SU-DHL-6 (cell line): ENCODE data around the gene TTLL8.

ENCODE experiments used
- H2AFZ ChIP-seq: fragments of 200-600 bp; sonication (generic); 2 replicates; pipeline ENCODE4 v1.6.1; 2014; ENCODE audit warnings: low read depth, mild to moderate bottlenecking, moderate library complexity, mixed read lengths, antibody characterized with exemption, low read length; ENCODE audit not compliant: severe bottlenecking
- H3F3A ChIP-seq: fragments of 200-600 bp; shearing (Covaris generic); 2 replicates; pipeline ENCODE4 v1.6.0; 2016; ENCODE audit warnings: antibody characterized with exemption, mild to moderate bottlenecking; ENCODE audit not compliant: insufficient read depth
- H3K27ac ChIP-seq: fragments of 200-600 bp; sonication (generic); 2 replicates; pipeline ENCODE4 v1.5.1; 2016; ENCODE audit warnings: low read depth, mild to moderate bottlenecking, low read length, moderate library complexity, mixed read lengths
- H3K27me3 ChIP-seq: fragments of 200-600 bp; sonication (generic), shearing (Covaris generic); 2 replicates; pipeline ENCODE4 v1.6.0; 2014; ENCODE audit warnings: mild to moderate bottlenecking, low read length
- H3K36me3 ChIP-seq: fragments of 200-600 bp; sonication (generic); 2 replicates; pipeline ENCODE4 v1.6.1; 2014; ENCODE audit warnings: mild to moderate bottlenecking, low read length, mixed read lengths
- H3K4me2 ChIP-seq: fragments of 300-600, 200-600 bp; shearing (Covaris generic), sonication (generic); 2 replicates; pipeline ENCODE4 v1.6.0; 2014; ENCODE audit warnings: low read length, low read depth, mild to moderate bottlenecking; ENCODE audit not compliant: poor library complexity, severe bottlenecking
- H3K4me3 ChIP-seq: fragments of 200-600 bp; sonication (generic); 2 replicates; pipeline ENCODE4 v1.5.1; 2014; ENCODE audit warnings: antibody characterized with exemption, low read length, mild to moderate bottlenecking, mixed read lengths; ENCODE audit not compliant: insufficient read depth, poor library complexity, severe bottlenecking
- H3K79me2 ChIP-seq: fragments of 200-600 bp; sonication (generic); 2 replicates; pipeline ENCODE4 v1.6.1; 2014; ENCODE audit warnings: mild to moderate bottlenecking, low read length, moderate library complexity; ENCODE audit not compliant: insufficient read depth
- H3K9ac ChIP-seq: fragments of 200-600 bp; sonication (generic); 2 replicates; pipeline ENCODE4 v1.7.0; 2014; ENCODE audit warnings: mild to moderate bottlenecking, low read length
- H3K9me2 ChIP-seq: fragments of 200-600 bp; sonication (generic); replicated peaks from 2 replicates; pipeline ENCODE4 v1.6.1; 2014; ENCODE audit warnings: low read length; ENCODE audit not compliant: insufficient read depth
- H3K9me3 ChIP-seq: fragments of 200-600 bp; sonication (generic); 2 replicates; pipeline ENCODE4 v1.6.1; 2014; ENCODE audit warnings: low read length, mixed read lengths; ENCODE audit not compliant: insufficient read depth
- H4K20me1 ChIP-seq: fragments of 200-600 bp; sonication (generic); 2 replicates; pipeline ENCODE4 v1.6.1; 2014; ENCODE audit warnings: low read depth, mild to moderate bottlenecking, antibody characterized with exemption, low read length, moderate library complexity, mixed read lengths
- EZH2phosphoT487 ChIP-seq: fragments of 200-600 bp; sonication (generic), shearing (Covaris generic); conservative IDR thresholded peaks from 2 replicates; pipeline ENCODE4 v1.6.1; 2018; ENCODE audit warnings: mild to moderate bottlenecking, antibody characterized with exemption, low read length, moderate library complexity, mixed read lengths
- TF ChIP-seq, protein P1 (sequence below): fragments of 200-600 bp; sonication (generic); IDR thresholded peaks from one replicate; pipeline ENCODE4 v1.5.1; 2017; ENCODE audit warnings: antibody characterized with exemption, mild to moderate bottlenecking, low read length, moderate library complexity; ENCODE audit not compliant: insufficient read depth, poor library complexity, severe bottlenecking

Gene TTLL8

DNA sequence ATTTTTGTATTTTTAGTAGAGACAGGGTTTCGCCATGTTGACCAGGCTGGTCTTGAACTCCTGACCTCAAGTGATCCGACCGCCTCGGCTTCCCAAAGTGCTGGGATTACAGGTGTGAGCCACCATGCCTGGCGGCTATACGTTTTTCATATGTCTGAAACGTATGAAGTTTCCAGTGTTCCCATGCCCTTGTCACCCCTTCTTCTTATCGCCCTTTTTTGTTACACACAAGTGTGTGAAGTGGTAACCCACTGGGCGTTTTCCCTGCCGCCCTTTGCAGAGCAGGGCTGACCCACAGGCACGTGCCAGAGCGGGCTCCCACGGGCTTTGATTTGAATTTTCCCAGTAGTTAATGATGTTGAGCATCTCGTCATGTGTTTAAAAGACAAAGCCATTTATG, 80.5 kb downstream of the TTLL8 start:
- Histone ChIP-seq H3K9me2 (no peaks in the 10 kb centered on the region), H3K27ac (no peak overlapping the region), H2AFZ (no peak overlapping the region), H3K9me3 (no peaks in the 10 kb centered on the region), H3K4me2 (no peak overlapping the region), H3K36me3 (no peaks in the 10 kb centered on the region), H3K27me3 (no peaks in the 10 kb centered on the region), H3F3A (peaks cover 15% of the 10 kb centered on the region), H3K4me3 (no peak overlapping the region), H4K20me1 (no peaks in the 10 kb centered on the region), H3K79me2 (no peaks in the 10 kb centered on the region), H3K9ac (no peak overlapping the region)
- TF ChIP-seq, protein P1, sequence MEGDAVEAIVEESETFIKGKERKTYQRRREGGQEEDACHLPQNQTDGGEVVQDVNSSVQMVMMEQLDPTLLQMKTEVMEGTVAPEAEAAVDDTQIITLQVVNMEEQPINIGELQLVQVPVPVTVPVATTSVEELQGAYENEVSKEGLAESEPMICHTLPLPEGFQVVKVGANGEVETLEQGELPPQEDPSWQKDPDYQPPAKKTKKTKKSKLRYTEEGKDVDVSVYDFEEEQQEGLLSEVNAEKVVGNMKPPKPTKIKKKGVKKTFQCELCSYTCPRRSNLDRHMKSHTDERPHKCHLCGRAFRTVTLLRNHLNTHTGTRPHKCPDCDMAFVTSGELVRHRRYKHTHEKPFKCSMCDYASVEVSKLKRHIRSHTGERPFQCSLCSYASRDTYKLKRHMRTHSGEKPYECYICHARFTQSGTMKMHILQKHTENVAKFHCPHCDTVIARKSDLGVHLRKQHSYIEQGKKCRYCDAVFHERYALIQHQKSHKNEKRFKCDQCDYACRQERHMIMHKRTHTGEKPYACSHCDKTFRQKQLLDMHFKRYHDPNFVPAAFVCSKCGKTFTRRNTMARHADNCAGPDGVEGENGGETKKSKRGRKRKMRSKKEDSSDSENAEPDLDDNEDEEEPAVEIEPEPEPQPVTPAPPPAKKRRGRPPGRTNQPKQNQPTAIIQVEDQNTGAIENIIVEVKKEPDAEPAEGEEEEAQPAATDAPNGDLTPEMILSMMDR = no peak
- TF ChIP-seq EZH2phosphoT487 = no peak

DNA sequence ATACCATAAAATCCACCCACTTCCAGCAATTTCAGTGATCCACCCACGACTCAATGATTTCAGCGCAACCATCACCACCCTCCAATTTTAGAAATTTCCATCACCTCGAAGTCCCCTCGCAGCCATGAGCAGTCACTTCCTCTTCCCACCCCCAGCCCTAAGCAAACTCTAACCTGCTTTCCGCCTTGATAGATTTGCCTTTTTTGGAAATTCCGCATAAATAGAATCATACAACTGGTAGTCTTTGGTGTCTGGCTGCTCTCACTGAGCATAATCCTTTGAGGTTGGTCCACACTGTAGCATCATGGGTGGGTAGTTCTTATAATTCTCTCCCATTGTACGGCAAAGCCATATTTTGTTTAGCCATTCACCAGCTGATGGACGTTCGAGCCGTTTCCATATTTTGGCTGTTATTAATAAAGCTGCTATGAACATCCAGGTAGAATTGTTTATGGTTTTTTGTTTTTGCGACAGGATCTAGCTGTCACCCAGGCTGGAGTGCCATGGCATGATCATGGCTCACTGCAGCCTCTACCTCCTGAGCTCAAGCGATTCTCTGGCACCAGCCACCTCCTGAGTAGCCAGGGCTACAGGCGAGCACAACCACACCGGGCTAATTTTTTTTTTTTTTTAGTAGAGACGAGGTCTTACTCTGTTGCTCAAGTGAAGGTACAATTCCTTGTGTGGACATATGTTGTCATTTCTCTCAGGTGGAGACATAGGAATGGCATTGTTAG, 81.5 kb downstream of the TTLL8 start:
- Histone ChIP-seq H3F3A (peaks cover 15% of the 10 kb centered on the region), H3K4me2 (no peak overlapping the region)
- no peak for TF ChIP-seq EZH2phosphoT487
- TF ChIP-seq, protein P1 = no peak

DNA sequence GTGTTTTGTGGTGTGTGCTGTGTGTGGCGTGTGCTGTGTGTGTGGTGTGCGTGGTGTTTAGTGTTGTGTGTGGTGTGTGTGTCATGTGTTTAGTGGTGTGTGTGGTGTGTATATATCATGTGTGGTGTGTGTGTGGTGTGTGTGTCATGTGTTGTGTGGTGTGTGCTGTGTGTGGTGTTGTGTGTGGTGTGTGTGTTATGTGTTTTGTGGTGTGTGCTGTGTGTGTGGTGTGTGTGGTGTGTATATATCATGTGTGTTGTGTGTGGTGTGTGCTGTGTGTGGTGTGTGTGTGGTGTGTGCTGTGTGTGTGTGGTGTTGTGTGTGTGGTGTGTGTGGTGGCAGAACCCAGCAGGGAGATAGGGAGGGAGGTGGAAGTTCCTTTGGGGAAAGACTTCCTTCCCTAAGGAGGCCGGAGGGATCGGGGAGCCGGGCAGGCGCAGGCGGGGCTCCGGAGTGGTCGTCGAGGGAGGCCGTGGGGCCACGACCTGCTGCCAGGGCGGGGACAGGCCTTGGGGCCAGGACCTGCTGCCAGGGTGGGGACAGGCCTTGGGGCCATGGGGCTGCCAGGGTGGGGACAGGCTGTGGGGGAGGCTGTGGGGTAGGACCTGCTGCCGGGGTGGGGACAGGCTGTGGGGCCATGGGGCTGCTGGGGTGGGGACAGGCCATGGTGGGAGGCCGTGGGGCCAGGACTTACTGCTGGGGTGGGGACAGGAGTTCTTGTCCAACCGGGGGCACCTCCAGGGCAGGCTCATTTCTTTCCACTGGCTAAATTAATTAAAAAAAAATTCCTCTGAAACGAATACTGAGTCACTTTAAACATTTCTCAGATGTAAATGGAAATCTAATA, 82.3 kb downstream of the TTLL8 start:
- no peak overlapping the region for H3K4me3 ChIP-seq
- H3K4me2 ChIP-seq = no peak overlapping the region
- no peaks in the 10 kb centered on the region for H3K27me3 ChIP-seq
- peak overlapping the region; percentile 6; the same call in 1 of the 2 replicates for H3K27ac ChIP-seq
- no peak overlapping the region for H2AFZ ChIP-seq
- H3K9me3 ChIP-seq = no peaks in the 10 kb centered on the region
- H3K79me2 ChIP-seq = no peaks in the 10 kb centered on the region
- H4K20me1 ChIP-seq = no peaks in the 10 kb centered on the region
- H3K36me3 ChIP-seq = no peaks in the 10 kb centered on the region
- H3K9me2 ChIP-seq = no peaks in the 10 kb centered on the region
- H3K9ac ChIP-seq = no peak overlapping the region
- peaks cover 15% of the 10 kb centered on the region for H3F3A ChIP-seq
- TF ChIP-seq, protein P1 = no peak
- no peak for TF ChIP-seq EZH2phosphoT487

More for the DNA sequence above, 81.5 kb downstream of the TTLL8 start:
- H3K27ac ChIP-seq = peak overlapping the region; percentile 6; the same call in 1 of the 2 replicates
- H3K4me3 ChIP-seq = no peak overlapping the region
- no peaks in the 10 kb centered on the region for H3K27me3 ChIP-seq
- H3K36me3 ChIP-seq = no peaks in the 10 kb centered on the region
- H4K20me1 ChIP-seq = no peaks in the 10 kb centered on the region
- no peak overlapping the region for H2AFZ ChIP-seq
- no peak overlapping the region for H3K9ac ChIP-seq
- H3K9me2 ChIP-seq = no peaks in the 10 kb centered on the region
- H3K9me3 ChIP-seq = no peaks in the 10 kb centered on the region
- H3K79me2 ChIP-seq = no peaks in the 10 kb centered on the region
